Measurements from ENCODE around the gene PQBP1.

DNA sequence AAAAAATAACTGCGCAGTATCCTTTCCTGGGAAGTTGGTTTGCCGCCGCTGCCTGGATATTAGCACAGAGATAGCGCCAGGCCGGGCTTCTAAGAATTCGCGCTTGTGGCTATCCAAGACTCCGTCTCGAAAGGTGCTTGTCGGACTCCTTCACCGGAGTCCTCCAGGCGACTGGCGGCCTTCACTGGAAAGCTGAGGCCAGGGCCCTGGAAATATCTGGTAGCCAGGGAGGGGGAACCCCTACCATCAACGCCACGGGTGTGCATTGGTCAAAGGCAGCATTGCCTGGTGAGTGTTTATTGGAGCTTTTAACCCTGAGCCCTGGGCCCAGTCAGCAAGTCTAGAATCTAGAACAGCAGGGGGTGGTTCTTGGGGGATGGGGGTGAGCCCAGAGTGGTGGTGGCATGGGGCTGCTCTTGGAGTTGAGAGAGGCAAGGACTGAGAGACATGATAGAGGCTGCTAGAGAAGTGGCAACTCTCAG lies 21.7 kb downstream of the PQBP1 start:
- no peak for TF ChIP-seq CTCF (IDR thresholded peaks at IDR 0.05)
- no peak for TF ChIP-seq POLR2A (IDR thresholded peaks at IDR 0.05)

Measured in thyroid gland (tissue), 4 donors.